ENCODE results near the gene HRG.
A peak's percentile ranks its signal among the peaks of the same experiment; 100 is the strongest.

HRG gene

GRCh38 chr3:186665625-186666188 lies at the start of gene HRG:
TSS of gene HRG (plus strand) at chr3:186666014. CDS start at chr3:186666032, 18 bp downstream.
- H3K27me3 Mint-ChIP-seq, result peaks cover 32% of the 10 kb centered on the region

DNA sequence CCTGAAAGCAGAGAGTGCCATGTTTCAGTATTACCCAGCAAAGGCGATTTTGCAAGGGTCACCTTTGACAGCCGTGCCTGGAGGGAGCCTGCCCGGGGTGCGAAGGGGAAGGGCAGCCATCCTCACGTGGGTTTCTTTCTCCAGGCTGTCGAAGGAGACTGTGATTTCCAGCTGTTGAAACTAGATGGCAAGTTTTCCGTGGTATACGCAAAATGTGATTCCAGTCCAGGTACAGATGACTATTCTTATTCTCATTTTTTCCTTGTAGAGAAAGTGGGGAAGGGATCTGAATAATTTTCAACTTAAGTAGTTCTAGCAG lies 49.6 kb upstream of the HRG start:
- no peak overlapping the region for H3K27ac Mint-ChIP-seq
- H3K36me3 Mint-ChIP-seq (ENCODE audit: low read depth), result no peaks in the 10 kb centered on the region

More at GRCh38 chr3:186665625-186666188, at the start of gene HRG:
- Mint-ChIP-seq H3K4me3 (no peak within 1 kb of the TSS), H3K4me1 (ENCODE audit: low read depth) (peaks cover 19% of the 10 kb centered on the region), H3K27ac (no peak within 1 kb of the TSS), H3K36me3 (ENCODE audit: low read depth) (no peaks in the 10 kb centered on the region), H3K9me3 (no peaks in the 10 kb centered on the region)
- DNase-seq, result no peak

DNA sequence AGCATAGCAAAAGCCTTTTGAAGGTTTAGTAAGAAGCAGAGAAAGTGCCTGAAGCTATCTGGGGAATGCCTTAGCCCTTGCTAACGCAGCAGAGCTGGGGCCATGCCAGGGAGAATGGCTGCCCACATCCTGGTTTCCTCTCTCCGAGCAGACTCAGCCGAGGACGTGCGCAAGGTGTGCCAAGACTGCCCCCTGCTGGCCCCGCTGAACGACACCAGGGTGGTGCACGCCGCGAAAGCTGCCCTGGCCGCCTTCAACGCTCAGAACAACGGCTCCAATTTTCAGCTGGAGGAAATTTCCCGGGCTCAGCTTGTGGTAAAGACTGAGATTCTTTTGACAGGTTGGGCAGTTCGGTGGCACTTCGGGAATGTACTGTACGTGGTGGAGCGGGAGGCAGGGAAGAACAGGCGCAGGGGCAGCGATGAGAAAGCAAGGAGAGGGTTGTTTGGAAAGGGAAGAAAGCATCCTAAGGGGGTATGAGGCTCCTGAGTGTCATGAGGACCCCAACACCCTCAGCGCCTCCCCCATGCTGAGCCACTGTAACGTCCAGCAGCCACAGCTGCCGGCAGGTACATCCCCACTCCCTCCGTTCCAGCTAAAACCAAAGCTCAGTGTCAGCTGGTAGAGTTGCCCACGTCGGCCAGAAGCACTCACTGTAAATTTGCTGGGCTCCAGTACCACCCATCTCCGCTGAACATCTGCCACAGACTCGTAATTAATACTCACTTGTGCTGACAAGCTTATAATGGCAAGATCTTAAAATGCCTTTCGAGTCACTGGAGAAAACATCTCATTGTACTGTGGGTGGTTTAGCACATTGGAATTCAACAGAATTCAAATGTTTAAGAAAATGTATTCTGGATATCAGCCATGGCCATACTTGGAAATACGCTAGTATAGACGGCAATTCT lies 48.5 kb upstream of the HRG start:
- peaks cover 41% of the 10 kb centered on the region for H3K27me3 Mint-ChIP-seq
- DNase-seq, result peak; percentile 89
- H3K36me3 Mint-ChIP-seq (ENCODE audit: low read depth), result no peaks in the 10 kb centered on the region
- H3K4me3 Mint-ChIP-seq, result peak overlapping the region; percentile 60
- peaks cover 23% of the 10 kb centered on the region for H3K4me1 Mint-ChIP-seq (ENCODE audit: low read depth)
- no peaks in the 10 kb centered on the region for H3K9me3 Mint-ChIP-seq
- H3K27ac Mint-ChIP-seq, result peak overlapping the region; percentile 82

More for the DNA sequence above, 49.6 kb upstream of the HRG start:
- peaks cover 23% of the 10 kb centered on the region for H3K4me1 Mint-ChIP-seq (ENCODE audit: low read depth)
- DNase-seq, result no peak
- no peak overlapping the region for H3K4me3 Mint-ChIP-seq
- H3K9me3 Mint-ChIP-seq, result no peaks in the 10 kb centered on the region
- H3K27me3 Mint-ChIP-seq, result peaks cover 38% of the 10 kb centered on the region

GRCh38 chr3:186618318-186618938 lies 47.4 kb upstream of the HRG start:
- no peaks in the 10 kb centered on the region for H3K9me3 Mint-ChIP-seq
- DNase-seq, result no peak
- no peaks in the 10 kb centered on the region for H3K36me3 Mint-ChIP-seq (ENCODE audit: low read depth)
- H3K4me3 Mint-ChIP-seq, result no peak overlapping the region
- H3K27ac Mint-ChIP-seq, result no peak overlapping the region
- peaks cover 23% of the 10 kb centered on the region for H3K4me1 Mint-ChIP-seq (ENCODE audit: low read depth)
- H3K27me3 Mint-ChIP-seq, result peaks cover 44% of the 10 kb centered on the region

- no peaks in the 10 kb centered on the region for H3K9me3 Mint-ChIP-seq
- H3K27me3 Mint-ChIP-seq, result peaks cover 37% of the 10 kb centered on the region
- DNase-seq, result no peak
- H3K27ac Mint-ChIP-seq, result no peak overlapping the region
- H3K4me1 Mint-ChIP-seq (ENCODE audit: low read depth), result peaks cover 18% of the 10 kb centered on the region
- H3K36me3 Mint-ChIP-seq (ENCODE audit: low read depth), result no peaks in the 10 kb centered on the region
- no peak overlapping the region for H3K4me3 Mint-ChIP-seq
Measured at GRCh38 chr3:186619787-186620212, 46.0 kb upstream of the HRG start.

DNA sequence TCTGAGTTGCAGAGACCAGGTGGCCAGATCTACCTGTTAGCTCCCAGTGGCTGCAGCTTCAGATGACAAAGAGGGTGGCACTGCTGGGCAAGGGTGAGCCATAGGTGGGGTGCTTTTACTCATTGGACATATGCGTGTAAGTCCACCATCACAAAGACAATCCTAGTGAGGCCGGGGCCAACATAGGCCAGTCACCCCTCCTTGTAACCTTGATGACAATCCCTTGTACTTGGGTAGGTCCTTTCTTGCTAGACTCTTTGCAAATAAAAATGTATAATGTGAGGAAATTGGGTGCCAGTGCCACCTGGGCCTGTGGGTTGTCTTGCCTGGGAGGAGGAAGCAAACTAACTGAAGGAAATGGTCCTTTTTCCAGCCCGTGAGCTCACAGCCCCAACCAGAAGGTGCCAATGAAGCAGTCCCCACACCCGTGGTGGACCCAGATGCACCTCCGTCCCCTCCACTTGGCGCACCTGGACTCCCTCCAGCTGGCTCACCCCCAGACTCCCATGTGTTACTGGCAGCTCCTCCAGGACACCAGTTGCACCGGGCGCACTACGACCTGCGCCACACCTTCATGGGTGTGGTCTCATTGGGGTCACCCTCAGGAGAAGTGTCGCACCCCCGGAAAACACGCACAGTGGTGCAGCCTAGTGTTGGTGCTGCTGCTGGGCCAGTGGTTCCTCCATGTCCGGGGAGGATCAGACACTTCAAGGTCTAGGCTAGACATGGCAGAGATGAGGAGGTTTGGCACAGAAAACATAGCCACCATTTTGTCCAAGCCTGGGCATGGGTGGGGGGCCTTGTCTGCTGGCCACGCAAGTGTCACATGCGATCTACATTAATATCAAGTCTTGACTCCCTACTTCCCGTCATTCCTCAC lies 45.4 kb upstream of the HRG start:
- no peak for DNase-seq
- H3K9me3 Mint-ChIP-seq, result no peaks in the 10 kb centered on the region
- H3K27ac Mint-ChIP-seq, result no peak overlapping the region
- H3K4me3 Mint-ChIP-seq, result no peak overlapping the region
- H3K36me3 Mint-ChIP-seq (ENCODE audit: low read depth), result no peaks in the 10 kb centered on the region
- H3K27me3 Mint-ChIP-seq, result peaks cover 35% of the 10 kb centered on the region
- peaks cover 16% of the 10 kb centered on the region for H3K4me1 Mint-ChIP-seq (ENCODE audit: low read depth)

GRCh38 chr3:186621894-186622650 lies 43.7 kb upstream of the HRG start:
- Mint-ChIP-seq H3K27ac (no peak overlapping the region), H3K4me1 (ENCODE audit: low read depth) (peaks cover 6% of the 10 kb centered on the region), H3K36me3 (ENCODE audit: low read depth) (no peaks in the 10 kb centered on the region), H3K4me3 (no peak overlapping the region), H3K9me3 (no peaks in the 10 kb centered on the region), H3K27me3 (peaks cover 34% of the 10 kb centered on the region)
- no peak for DNase-seq

GRCh38 chr3:186622651-186623310 lies 43.0 kb upstream of the HRG start:
- H3K27ac Mint-ChIP-seq, result no peak overlapping the region

GRCh38 chr3:186624598-186624997 lies 41.2 kb upstream of the HRG start:
- no peak for DNase-seq
- Mint-ChIP-seq H3K4me3 (no peak overlapping the region), H3K27me3 (peaks cover 19% of the 10 kb centered on the region), H3K9me3 (no peaks in the 10 kb centered on the region), H3K4me1 (ENCODE audit: low read depth) (no peaks in the 10 kb centered on the region), H3K36me3 (ENCODE audit: low read depth) (no peaks in the 10 kb centered on the region), H3K27ac (no peak overlapping the region)

More at GRCh38 chr3:186622651-186623310, 43.0 kb upstream of the HRG start:
- peaks cover 28% of the 10 kb centered on the region for H3K27me3 Mint-ChIP-seq
- H3K9me3 Mint-ChIP-seq, result no peaks in the 10 kb centered on the region
- H3K4me3 Mint-ChIP-seq, result no peak overlapping the region
- H3K4me1 Mint-ChIP-seq (ENCODE audit: low read depth), result no peaks in the 10 kb centered on the region
- no peaks in the 10 kb centered on the region for H3K36me3 Mint-ChIP-seq (ENCODE audit: low read depth)
- no peak for DNase-seq

GRCh38 chr3:186625600-186626042 lies 40.2 kb upstream of the HRG start:
- no peaks in the 10 kb centered on the region for H3K4me1 Mint-ChIP-seq (ENCODE audit: low read depth)

DNA sequence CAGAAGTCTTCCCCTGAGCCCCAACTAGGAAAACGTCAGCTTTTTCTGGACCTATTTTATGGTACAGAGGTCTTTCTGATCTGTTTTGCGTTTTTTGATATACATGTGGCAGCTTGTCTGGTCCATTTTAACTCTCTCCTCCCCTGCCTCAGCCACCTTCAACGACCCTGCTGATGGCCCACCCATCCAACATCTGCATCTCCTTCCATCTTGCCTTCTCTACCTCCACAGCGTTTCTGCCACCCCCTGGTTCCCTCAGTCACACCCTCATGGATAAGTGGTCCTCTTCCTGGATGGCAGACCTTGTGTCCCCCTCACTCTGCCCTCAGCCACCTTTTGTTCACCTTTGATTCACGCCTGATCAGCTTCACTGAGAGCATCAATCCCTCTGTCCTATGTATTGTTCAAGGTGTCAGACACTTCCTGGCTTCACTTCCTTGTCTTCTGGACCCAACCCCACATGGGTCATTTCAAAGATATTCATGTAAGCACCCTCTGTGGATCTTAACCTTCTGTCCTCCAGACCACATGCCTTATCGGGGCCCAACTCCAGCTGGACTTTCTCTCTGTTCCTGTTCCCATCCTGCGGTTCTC lies 39.5 kb upstream of the HRG start:
- no peaks in the 10 kb centered on the region for H3K9me3 Mint-ChIP-seq
- no peaks in the 10 kb centered on the region for H3K36me3 Mint-ChIP-seq (ENCODE audit: low read depth)
- no peak for DNase-seq
- peaks cover 22% of the 10 kb centered on the region for H3K27me3 Mint-ChIP-seq
- H3K4me3 Mint-ChIP-seq, result no peak overlapping the region
- H3K4me1 Mint-ChIP-seq (ENCODE audit: low read depth), result no peaks in the 10 kb centered on the region
- H3K27ac Mint-ChIP-seq, result no peak overlapping the region

More at GRCh38 chr3:186625600-186626042, 40.2 kb upstream of the HRG start:
- Mint-ChIP-seq H3K9me3 (no peaks in the 10 kb centered on the region), H3K27me3 (peaks cover 22% of the 10 kb centered on the region), H3K27ac (no peak overlapping the region), H3K4me3 (no peak overlapping the region), H3K36me3 (ENCODE audit: low read depth) (no peaks in the 10 kb centered on the region)
- no peak for DNase-seq

GRCh38 chr3:186627852-186628414 lies 37.9 kb upstream of the HRG start:
- no peak for DNase-seq
- Mint-ChIP-seq H3K4me3 (no peak overlapping the region), H3K36me3 (ENCODE audit: low read depth) (no peaks in the 10 kb centered on the region), H3K4me1 (ENCODE audit: low read depth) (no peaks in the 10 kb centered on the region), H3K27me3 (peaks cover 15% of the 10 kb centered on the region), H3K9me3 (no peaks in the 10 kb centered on the region), H3K27ac (no peak overlapping the region)

DNA sequence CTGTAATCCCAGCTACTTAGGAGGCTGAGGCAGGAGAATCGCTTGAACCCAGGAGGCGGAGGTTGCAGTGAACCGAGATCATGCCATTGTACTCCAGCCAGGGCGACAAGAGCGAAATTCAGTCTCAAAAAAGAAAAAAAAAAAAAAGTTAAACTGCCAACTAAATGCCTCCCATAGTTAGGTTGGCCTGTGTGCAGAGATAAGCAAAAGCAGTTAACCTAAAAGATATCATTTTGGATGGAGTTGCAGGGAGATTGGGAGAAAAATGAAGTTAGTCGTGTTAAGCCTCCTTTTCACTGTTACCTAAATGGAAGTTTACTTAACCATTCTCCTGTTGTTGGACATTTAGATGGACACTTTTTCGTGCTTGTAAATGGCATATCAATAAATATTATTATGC lies 37.1 kb upstream of the HRG start:
- H3K4me3 Mint-ChIP-seq, result no peak overlapping the region
- no peak for DNase-seq
- H3K9me3 Mint-ChIP-seq, result no peaks in the 10 kb centered on the region
- H3K36me3 Mint-ChIP-seq (ENCODE audit: low read depth), result no peaks in the 10 kb centered on the region
- H3K4me1 Mint-ChIP-seq (ENCODE audit: low read depth), result no peaks in the 10 kb centered on the region
- no peak overlapping the region for H3K27ac Mint-ChIP-seq
- peaks cover 12% of the 10 kb centered on the region for H3K27me3 Mint-ChIP-seq
